ENCODE measurements around the gene AASS.

DNA sequence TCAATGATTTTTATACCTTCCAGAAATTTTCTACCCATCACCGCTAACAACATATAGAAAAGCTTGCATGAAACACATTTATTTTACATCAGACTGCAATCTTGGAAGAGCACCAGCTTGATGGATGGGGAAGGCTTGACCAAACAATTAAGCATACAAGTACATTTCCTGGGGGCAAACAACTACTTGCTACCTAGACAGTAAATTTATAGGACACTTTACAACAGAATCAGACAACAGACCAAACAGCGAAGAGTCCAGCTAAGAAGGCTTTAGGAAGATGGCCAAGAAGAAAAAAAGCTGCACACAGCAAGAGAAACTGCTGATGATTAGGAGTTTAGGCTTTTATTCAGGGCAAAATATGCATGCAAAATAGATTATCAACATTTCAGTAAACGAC is 8.0 kb downstream of the AASS start:
- TF ChIP-seq, protein P1, sequence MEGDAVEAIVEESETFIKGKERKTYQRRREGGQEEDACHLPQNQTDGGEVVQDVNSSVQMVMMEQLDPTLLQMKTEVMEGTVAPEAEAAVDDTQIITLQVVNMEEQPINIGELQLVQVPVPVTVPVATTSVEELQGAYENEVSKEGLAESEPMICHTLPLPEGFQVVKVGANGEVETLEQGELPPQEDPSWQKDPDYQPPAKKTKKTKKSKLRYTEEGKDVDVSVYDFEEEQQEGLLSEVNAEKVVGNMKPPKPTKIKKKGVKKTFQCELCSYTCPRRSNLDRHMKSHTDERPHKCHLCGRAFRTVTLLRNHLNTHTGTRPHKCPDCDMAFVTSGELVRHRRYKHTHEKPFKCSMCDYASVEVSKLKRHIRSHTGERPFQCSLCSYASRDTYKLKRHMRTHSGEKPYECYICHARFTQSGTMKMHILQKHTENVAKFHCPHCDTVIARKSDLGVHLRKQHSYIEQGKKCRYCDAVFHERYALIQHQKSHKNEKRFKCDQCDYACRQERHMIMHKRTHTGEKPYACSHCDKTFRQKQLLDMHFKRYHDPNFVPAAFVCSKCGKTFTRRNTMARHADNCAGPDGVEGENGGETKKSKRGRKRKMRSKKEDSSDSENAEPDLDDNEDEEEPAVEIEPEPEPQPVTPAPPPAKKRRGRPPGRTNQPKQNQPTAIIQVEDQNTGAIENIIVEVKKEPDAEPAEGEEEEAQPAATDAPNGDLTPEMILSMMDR (IDR thresholded peaks at IDR 0.05 in 8 of 11, conservative IDR thresholded peaks at IDR 0.05 in 3 of 11), result no peak
- no peak for TF ChIP-seq POLR2A (IDR thresholded peaks at IDR 0.05)
- TF ChIP-seq POLR2AphosphoS5 (IDR thresholded peaks at IDR 0.05), result no peak
